BE2C (cell line): ENCODE results near the gene RHBDF1.

Experiments
- DNase-seq: peaks from one replicate; pipeline ENCODE4 v3.0.0-alpha.2; 2020
- H3K27me3 ChIP-seq: fragments of 250-450 bp; sonication (Bioruptor Pico); 2 replicates; pipeline ENCODE4 v1.5.1; 2020; ENCODE audit warnings: mild to moderate bottlenecking
- H3K36me3 ChIP-seq: fragments of 250-450 bp; sonication (Bioruptor Pico); 2 replicates; pipeline ENCODE4 v1.5.1; 2020; ENCODE audit warnings: mild to moderate bottlenecking
- H3K4me1 ChIP-seq: fragments of 250-450 bp; sonication (Bioruptor Pico); 2 replicates; pipeline ENCODE4 v1.5.1; 2020
- H3K4me3 ChIP-seq: 2 replicates; pipeline ENCODE4 v1.5.1; 2011; ENCODE audit warnings: low read depth, low read length
- H3K9me3 ChIP-seq: fragments of 250-450 bp; sonication (Bioruptor Pico); 2 replicates; pipeline ENCODE4 v1.5.1; 2020
- TF ChIP-seq, protein P1 (sequence below): IDR thresholded peaks from 2 replicates; pipeline ENCODE4 v1.5.1; 2012; ENCODE audit warnings: mild to moderate bottlenecking, low read depth, low read length

RHBDF1 gene

DNA sequence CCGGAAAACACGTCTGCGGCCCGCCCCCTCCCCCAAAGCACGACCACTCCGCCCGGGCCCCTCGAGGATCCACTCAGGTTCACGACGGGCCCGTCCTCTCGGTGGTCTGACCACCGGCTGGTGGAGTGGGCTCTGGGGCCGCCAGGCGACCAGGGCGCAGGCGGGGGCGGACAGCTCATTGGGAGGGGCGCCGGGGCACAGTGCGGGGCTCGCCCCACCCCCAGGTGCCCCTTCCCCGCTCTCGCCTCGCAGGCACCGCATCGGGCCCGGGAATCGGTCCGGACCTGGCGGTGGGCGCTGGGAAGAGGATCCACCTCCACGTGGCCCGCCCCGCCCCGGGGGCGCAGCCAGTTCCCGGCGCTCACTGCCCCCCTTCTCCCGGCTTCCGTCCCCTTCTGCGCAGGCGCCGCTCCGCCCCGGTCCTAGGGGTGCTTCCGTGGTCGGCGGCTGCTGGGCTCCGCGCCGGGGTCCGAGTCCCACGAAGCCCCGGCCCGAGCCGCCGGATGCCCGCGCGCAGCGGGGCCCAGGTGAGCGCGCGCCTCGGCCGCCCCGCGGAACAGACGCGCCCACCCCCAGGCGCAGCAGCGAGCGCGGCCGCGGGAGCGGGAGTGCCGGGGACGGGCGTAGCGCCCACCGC, 5.5 kb upstream of the RHBDF1 start, which contains the start of gene MPG:
MPG (plus strand) TSS at position 419 of the 637 bp plus-strand sequence; CDS start at position 504, 85 bp downstream.
- Histone ChIP-seq H3K9me3 (no peaks in the 10 kb centered on the region), H3K36me3 (no peaks in the 10 kb centered on the region), H3K4me1 (peaks cover 14% of the 10 kb centered on the region), H3K27me3 (peaks cover 1% of the 10 kb centered on the region), H3K4me3 (peak within 1 kb of the TSS; percentile 67)
- peak; percentile 88 for DNase-seq
- TF ChIP-seq, protein P1, sequence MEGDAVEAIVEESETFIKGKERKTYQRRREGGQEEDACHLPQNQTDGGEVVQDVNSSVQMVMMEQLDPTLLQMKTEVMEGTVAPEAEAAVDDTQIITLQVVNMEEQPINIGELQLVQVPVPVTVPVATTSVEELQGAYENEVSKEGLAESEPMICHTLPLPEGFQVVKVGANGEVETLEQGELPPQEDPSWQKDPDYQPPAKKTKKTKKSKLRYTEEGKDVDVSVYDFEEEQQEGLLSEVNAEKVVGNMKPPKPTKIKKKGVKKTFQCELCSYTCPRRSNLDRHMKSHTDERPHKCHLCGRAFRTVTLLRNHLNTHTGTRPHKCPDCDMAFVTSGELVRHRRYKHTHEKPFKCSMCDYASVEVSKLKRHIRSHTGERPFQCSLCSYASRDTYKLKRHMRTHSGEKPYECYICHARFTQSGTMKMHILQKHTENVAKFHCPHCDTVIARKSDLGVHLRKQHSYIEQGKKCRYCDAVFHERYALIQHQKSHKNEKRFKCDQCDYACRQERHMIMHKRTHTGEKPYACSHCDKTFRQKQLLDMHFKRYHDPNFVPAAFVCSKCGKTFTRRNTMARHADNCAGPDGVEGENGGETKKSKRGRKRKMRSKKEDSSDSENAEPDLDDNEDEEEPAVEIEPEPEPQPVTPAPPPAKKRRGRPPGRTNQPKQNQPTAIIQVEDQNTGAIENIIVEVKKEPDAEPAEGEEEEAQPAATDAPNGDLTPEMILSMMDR, result no peak

GRCh38 chr16:77273-77806, 4.9 kb upstream of the RHBDF1 start:
- TF ChIP-seq, protein P1, result no peak
- peak; percentile 60 for DNase-seq
- no peaks in the 10 kb centered on the region for H3K9me3 ChIP-seq
- no peaks in the 10 kb centered on the region for H3K36me3 ChIP-seq
- H3K4me3 ChIP-seq, result peak overlapping the region; percentile 67
- H3K4me1 ChIP-seq, result peaks cover 17% of the 10 kb centered on the region
- H3K27me3 ChIP-seq, result peaks cover 6% of the 10 kb centered on the region

DNA sequence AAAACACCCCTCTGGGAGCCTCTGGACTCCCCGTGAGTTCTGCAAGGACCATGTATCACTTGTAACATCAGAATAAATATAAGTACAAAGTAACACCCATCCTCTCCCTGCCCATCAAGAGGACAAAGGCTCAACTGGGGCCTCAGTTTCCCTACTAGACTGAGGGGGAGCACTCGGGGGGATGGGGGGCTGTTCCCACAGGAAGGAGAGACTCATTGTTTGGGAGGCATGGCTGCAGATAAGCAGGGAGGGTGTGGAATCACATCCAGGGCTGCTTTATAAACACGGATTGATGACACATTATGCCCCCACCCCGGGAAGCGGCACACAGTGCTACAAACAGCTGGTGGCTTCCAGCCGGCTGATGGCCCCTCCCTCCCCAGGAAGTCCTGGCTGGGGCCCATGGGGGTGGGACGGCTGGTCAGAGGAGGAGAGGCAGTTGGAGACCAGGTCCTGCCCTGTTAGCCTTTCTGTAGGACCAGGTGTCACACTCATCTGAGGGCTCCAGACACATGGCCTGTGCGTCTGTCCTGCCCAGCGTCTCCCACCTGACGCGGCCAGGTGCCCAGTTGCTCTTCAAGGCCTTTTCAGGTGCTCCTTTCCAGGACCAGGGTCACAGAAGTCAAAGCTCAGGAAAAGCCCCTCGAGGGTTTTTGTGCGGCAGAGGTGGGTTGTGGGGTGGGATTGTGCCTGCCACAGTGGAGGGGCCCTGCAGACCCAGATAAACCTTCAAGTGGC, 4.3 kb upstream of the RHBDF1 start:
- DNase-seq, result no peak
- Histone ChIP-seq H3K36me3 (no peaks in the 10 kb centered on the region), H3K4me1 (peaks cover 17% of the 10 kb centered on the region), H3K4me3 (no peak overlapping the region), H3K27me3 (peaks cover 11% of the 10 kb centered on the region), H3K9me3 (no peaks in the 10 kb centered on the region)
- TF ChIP-seq, protein P1, result no peak

DNA sequence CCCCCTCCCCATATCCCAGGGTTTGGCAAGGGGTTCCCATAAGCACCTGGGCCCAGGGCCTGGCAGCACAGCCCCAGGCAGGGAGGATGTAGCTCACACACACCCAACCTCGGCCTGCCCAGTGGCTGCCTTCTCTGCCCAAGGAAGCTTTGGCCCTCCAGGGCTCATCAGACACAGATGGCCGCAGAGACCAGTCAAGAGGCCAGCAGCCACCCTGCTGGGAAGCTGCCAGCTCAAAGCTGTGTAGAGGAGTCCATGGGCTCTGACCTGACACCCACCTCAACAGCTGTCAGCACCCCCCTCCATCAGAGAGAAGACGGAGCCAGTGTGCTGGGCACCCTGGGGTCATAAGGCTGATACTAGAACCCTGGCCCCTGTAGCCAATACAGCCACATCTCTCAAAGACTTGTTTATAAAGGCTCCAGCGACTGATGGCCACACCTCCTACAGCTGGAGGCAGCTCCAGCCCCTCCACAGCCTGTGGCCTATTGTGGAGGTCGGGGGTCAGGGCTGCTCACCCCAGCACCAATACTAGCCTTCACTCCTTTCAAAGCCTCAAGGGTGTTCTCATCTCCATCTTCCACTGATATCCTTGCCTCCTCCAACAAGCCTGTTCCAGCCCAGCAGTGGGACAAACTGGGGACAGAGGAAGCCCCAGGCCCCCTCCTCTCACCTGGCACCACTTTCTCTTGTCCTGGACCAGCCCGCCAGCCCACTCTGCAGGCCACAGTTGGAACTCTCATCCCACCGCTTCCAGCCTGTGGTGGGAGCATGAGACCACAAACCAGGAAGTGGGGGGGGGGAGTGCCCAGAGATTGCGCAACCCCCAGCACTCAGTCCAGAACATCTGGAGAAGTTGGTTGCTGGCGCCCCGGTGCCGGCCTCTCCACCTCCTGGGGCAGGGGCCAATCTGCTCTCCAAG, 3.4 kb upstream of the RHBDF1 start:
- DNase-seq, result no peak
- H3K9me3 ChIP-seq, result no peaks in the 10 kb centered on the region
- H3K4me3 ChIP-seq, result no peak overlapping the region
- TF ChIP-seq, protein P1, result no peak
- H3K27me3 ChIP-seq, result peaks cover 16% of the 10 kb centered on the region
- peaks cover 17% of the 10 kb centered on the region for H3K4me1 ChIP-seq
- no peaks in the 10 kb centered on the region for H3K36me3 ChIP-seq

GRCh38 chr16:74747-75334, 2.4 kb upstream of the RHBDF1 start:
- no peak overlapping the region for H3K4me3 ChIP-seq
- H3K9me3 ChIP-seq, result no peaks in the 10 kb centered on the region
- H3K4me1 ChIP-seq, result peaks cover 17% of the 10 kb centered on the region
- DNase-seq, result no peak
- TF ChIP-seq, protein P1, result no peak
- H3K36me3 ChIP-seq, result no peaks in the 10 kb centered on the region
- peaks cover 16% of the 10 kb centered on the region for H3K27me3 ChIP-seq
